Stimulated activated CD4-positive, alpha-beta T cell treated with anti-CD3 and anti-CD28 coated beads, Interleukin-1b, Interleukin-23, amount 100 ng/mL, for 24 hours (primary cell): ENCODE results near the gene HMGN3.

Experiments
- DNase-seq, 4 experiments: peaks; one replicate each; pipeline ENCODE4 v3.0.0-alpha.2; 2020; ENCODE audit warnings: low read depth in 4 of 4, low spot score in 1 of 4

The HMGN3 gene

GRCh38 chr6:79188107-79188506, 46.4 kb downstream of the HMGN3 start:
- DNase-seq: no peak

- no peak for DNase-seq
These were observed 47.9 kb downstream of the HMGN3 start for GRCh38 chr6:79186564-79186963.

- DNase-seq: no peak
These were observed 49.8 kb downstream of the HMGN3 start for GRCh38 chr6:79184641-79185040.

GRCh38 chr6:79184086-79184485, 50.4 kb downstream of the HMGN3 start:
- DNase-seq: no peak

- DNase-seq: no peak
These were observed 54.4 kb downstream of the HMGN3 start for GRCh38 chr6:79180052-79180451.

- no peak for DNase-seq
These were observed 61.1 kb downstream of the HMGN3 start for GRCh38 chr6:79173378-79173777.

- no peak for DNase-seq
These were observed 63.5 kb downstream of the HMGN3 start for GRCh38 chr6:79170959-79171358.

GRCh38 chr6:79170431-79170830, 64.1 kb downstream of the HMGN3 start:
- DNase-seq: no peak

GRCh38 chr6:79168695-79168980, 65.8 kb downstream of the HMGN3 start:
- DNase-seq: no peak

- DNase-seq: no peak
These were observed 66.4 kb downstream of the HMGN3 start for GRCh38 chr6:79167931-79168694.

GRCh38 chr6:79159846-79160245, 74.6 kb downstream of the HMGN3 start:
- DNase-seq: no peak

- no peak for DNase-seq
These were observed 75.5 kb downstream of the HMGN3 start for GRCh38 chr6:79158856-79159516.

GRCh38 chr6:79157961-79158644, 76.4 kb downstream of the HMGN3 start:
- DNase-seq: no peak

- no peak for DNase-seq
These were observed 82.2 kb downstream of the HMGN3 start for GRCh38 chr6:79152269-79152737.
